ENCODE measurements around the gene EMC6.

EMC6 gene

GRCh38 chr17:3668279-3669084 is at the start of gene EMC6, which contains the start of gene TAX1BP3:
Gene EMC6, plus strand, starts transcription at chr17:3668812. Its CDS starts 335 bp downstream, at chr17:3669147.
Gene TAX1BP3, minus strand, starts transcription at chr17:3668578. Its CDS starts 52 bp downstream, at chr17:3668526.
- peak; percentile 86 for DNase-seq

DNA sequence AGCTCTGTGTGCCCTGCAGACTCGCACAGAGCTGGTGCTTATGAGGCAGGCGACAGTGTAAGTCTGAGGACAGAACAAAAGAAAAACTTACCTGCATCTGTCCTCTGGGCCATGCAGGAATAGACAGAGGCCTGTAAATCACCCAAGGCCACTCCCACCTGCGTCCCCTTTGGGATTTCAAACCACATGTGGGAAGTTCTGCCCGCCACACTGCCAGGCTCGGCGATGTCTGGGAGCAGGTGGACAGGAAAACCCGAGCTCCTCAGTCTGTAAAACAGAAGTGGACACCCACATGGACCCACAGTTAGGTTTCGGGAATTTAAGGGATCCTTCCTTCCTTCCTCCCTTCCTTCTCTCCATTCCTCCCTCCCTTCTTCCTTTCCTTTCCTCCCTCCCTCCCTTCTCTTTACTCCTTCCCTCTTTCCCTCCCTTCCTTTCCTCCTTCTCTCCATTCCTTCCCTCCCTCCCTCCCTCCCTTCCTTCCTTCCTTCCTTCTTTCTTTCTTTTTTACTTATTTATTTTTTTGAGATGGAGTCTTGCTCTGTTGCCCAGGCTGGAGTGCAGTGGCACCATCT is 47.4 kb upstream of the EMC6 start:
- no peak for DNase-seq

DNA sequence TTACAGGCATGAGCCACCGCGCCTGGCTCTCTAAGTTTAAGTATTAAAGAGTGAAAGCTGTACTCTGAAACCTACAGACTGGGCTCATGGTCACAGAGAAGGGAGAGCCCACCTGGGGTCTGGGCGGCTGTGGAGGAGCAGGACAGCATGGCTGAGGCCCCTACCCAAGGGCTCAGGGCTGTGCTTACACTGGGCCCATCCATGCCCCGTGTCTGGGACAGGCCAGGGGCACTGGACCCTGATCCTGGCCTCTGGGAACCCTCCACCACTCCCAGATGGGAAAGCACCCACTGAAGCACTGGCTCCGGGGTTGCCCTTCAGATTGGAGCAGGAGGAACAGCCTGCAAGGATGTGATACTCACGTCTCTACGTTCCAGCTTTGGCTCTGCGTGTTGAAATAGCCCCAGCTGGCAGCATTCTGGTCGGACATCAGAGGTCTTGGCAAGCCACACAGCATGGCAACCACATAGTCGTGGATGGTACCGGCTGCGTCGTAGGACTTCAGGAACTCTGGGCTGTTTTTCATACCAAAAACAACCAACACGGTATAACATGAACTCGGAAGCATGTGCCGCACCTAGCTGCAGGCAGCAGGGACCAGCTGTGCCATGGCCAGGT is 45.5 kb upstream of the EMC6 start:
- no peak for DNase-seq

DNA sequence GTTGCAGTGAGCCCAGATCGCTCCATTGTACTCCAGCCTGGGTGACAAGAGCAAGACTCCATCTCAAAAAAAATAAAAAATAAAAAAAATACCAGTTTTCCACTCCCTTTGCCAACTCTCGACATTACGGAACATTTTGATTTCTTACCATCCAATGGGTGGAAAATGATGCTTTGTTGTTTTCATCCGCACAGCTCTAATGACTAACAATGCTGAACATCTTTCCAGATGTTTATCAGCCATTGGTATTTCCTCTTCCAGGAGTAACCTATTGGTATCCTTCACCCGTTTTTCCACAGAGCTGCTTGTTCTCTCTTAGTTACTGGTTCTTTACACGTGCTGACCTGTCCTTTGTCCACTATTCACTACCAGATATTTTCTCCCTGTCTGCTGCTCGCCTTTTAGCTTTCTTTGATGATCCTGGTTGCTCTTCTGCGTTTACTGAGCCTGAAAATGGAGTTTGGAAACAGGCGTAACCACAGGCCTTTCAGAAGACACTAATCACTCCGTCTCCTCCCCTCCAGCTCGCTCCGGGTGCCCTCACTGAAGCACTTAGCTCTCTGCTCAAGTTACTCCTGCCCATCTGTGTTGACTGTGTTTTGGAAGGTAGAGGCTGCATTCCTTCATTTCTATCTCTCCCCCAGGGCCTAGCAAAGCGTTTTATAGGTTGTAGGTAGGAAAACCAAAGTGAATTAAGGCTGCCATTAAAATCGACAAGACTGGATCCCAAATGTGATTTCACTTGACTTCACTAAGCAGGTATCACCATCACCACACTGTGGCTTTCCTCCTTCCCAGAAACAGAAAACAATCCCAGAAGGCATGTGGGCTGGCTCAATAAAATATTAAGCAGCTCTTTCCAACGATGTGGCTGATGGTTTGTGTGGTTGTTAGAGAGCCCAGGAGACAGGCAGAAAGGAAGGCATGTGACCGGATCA is 41.5 kb upstream of the EMC6 start:
- DNase-seq = no peak

DNA sequence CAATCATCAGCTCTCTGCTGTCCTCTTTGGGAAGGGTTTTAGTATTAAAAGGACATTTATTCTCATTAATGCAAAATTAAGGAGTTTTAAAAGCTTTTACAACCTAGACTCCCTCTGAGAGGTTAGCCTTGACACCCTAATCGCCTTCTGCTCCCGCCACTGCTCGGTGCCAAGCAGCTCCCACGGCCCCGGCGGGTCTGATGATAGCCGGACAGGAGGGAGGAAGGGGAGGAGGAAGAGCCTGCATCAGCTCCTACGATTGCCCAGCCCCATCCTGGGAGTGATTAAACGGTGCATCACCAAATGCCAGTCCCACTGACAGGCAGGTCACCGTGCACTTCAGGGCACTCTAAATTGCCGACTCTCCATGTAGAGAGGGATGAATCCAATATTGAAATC is 40.8 kb upstream of the EMC6 start:
- no peak for DNase-seq

- DNase-seq = no peak
These were observed 37.8 kb upstream of the EMC6 start for GRCh38 chr17:3630781-3631180.

DNA sequence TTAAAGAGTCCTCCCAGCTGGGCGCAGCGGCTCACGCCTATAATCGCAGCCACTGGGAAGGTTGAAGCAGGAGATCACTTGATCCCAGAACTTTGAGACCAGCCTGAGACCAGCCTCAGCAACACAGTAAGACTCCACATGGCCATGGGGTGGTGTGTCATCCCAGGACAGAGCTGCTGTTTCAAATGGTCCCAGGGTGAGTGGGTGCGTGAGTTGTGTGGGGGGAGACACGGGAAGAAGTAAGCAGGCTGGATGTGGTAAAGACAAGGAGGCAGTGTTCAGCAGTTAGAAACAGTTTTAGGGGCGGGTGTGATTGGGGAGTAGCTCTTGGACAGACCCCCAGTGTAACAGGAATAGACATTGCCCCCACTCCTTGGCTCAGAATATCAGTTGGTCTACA is 36.3 kb upstream of the EMC6 start:
- no peak for DNase-seq

- DNase-seq = no peak
These were observed 33.0 kb upstream of the EMC6 start for GRCh38 chr17:3635474-3636153.

- DNase-seq = peak; percentile 86
These were observed 32.3 kb upstream of the EMC6 start, which contains the start of the genes CTNS and SHPK for GRCh38 chr17:3636154-3636907. Gene CTNS, plus strand, starts transcription at chr17:3636760. Its CDS starts 3,447 bp downstream, at chr17:3640207. Gene SHPK, minus strand, starts transcription at chr17:3636250. Its CDS starts 31 bp downstream, at chr17:3636219.

DNA sequence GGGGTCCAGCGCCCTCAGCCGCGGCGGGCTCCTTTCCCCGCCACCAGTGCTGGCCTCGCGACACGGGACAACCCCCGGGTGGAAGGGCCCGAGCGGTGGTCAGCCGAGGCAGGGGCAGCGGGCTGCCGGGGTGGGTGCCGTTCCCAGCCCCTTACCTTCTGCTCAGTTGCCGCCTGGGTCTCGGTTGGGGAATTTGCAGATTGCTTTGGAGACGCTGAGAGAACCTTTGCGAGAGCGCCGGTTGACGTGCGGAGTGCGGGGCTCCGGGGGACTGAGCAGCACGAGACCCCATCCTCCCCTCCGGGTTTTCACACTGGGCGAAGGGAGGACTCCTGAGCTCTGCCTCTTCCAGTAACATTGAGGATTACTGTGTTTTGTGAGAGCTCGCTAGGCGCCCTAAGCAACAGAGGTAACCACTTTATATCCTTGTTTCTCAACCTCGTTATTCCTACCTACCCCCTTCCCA is 31.7 kb upstream of the EMC6 start:
- no peak for DNase-seq

DNA sequence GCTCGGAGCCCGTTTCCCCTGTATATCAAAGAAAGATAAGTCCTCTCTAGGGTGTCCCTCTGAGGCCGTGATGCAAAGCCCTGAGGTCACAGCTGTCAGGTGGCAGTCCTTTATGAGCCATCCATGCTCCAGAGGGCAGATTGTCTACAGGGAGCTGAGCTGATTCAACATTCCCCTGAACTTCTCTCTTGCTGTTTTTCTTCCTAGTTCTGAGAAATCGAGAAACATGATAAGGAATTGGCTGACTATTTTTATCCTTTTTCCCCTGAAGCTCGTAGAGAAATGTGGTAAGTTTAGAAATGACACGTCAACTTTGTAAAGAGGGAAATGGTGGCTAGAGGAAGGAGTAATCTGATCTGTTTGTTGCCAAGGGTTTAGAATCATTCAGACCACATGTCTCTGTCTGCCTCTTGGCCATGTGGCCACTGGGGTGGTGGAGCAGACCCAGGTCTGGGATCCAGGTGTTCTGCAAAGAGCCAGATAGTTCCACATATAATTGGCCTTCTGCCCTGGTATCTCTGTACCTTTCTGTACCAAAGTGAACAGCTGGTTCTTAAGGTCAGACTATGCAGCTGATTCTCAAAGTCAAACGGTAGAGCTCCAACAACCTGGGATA is 28.5 kb upstream of the EMC6 start:
- no peak for DNase-seq

DNA sequence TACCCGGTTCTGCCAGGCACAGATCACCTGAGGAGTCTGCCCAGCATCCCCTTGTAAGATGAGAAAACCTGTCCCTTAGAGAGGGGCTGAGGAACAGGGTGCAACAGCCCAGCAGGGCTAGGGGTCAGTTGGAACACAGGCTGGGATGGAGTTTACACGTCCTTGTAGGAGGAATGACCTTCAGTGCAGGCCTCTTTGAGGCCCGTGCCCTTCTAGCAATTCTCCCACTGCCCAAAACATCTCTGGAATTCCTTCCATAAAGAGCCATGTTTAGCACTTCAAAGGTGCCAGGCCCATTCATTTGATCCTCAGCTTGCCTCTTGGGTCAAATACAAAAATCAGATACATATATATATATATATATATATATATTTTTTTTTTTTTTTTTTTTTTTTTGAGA is 27.6 kb upstream of the EMC6 start:
- DNase-seq = no peak

DNA sequence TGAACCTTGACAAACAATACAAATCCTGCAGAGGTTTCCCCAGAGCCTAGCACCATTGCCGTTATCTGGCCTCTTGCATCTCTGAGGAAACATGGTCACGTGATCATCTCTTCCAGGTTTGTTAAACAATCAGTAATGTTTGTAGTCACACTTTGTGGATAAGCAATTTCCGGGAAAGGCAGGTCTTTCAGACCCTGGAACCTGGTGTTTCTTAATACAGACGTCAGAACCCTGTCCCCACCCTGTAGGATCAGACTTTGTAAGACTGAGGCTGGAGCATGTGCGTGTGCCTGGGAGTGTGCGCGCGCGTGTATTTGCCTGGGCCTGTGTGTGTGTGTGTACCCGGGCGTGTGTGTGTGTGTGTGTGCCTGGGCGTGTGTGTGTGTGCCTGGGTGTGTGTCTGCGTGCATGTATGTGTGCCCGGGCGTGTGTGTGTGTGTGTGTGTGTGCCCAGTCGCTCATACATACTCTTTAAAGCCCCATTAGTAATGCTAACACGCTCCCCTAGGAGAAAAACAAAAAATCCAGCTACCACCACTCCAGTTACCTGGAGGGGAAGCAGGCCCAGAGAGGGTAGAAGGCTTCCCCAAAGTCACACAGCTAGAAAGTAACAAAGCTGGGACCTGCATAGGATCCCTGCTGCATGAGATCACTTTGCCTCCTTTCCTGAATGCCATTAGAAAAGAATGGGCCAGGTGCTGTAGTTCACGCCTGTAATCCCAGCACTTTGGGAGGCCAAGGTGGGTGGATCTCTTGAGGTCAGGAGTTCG is 26.7 kb upstream of the EMC6 start:
- DNase-seq = no peak

- no peak for DNase-seq
These were observed 24.7 kb upstream of the EMC6 start for GRCh38 chr17:3643889-3644349.

GRCh38 chr17:3645310-3645709 is 23.3 kb upstream of the EMC6 start:
- DNase-seq = no peak

GRCh38 chr17:3647251-3647650 is 21.4 kb upstream of the EMC6 start:
- no peak for DNase-seq

- DNase-seq = no peak
These were observed 20.6 kb upstream of the EMC6 start for GRCh38 chr17:3647769-3648555.

- no peak for DNase-seq
These were observed 12.8 kb upstream of the EMC6 start for GRCh38 chr17:3655766-3656165.

DNA sequence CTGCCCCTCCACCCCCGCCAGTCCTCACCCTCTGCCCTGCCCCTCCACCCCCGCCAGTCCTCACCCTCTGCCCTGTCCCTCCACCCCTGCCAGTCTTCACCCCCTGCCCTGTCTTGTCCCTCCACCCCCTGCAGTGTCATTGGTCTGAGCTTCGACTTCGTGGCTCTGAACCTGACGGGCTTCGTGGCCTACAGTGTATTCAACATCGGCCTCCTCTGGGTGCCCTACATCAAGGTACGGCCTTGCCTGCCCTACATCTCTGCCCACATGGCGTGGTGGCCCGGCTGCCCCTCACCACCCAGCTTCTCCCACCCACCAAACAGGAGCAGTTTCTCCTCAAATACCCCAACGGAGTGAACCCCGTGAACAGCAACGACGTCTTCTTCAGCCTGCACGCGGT is 12.3 kb upstream of the EMC6 start:
- DNase-seq = no peak

Data from NCI-H2029 (cell line).